Epithelial cell of proximal tubule (primary cell): ENCODE data around the gene SLC16A1. TPM values are rescaled to one million over a fixed set of nuclear protein-coding genes. Genes with fewer than 3 reads are reported as not detected.
A peak's percentile ranks its signal among the peaks of the same experiment; 100 is the strongest.

Experiments used
- DNase-seq: peaks from one replicate; pipeline ENCODE4 v3.0.0-alpha.2; 2011; ENCODE audit warnings: low read depth
- H3K4me3 ChIP-seq: 2 replicates; pipeline ENCODE4 v1.5.1; 2011; ENCODE audit warnings: low read depth, mild to moderate bottlenecking, low read length
- total RNA-seq: library from RNA; depleted of rRNA; stranded (reverse); fragments of >200 nt; gene quantifications from 2 replicates; pipeline ENCODE4 v1.2.3, GENCODE V29; 2015
- TF ChIP-seq, protein P1 (sequence below): conservative IDR thresholded peaks from 2 replicates; pipeline ENCODE4 v1.5.1; 2012; ENCODE audit warnings: low read depth, mild to moderate bottlenecking, low read length

The SLC16A1 gene
- total RNA-seq, 1 donor from 2014 or later = 61.4 TPM

DNA sequence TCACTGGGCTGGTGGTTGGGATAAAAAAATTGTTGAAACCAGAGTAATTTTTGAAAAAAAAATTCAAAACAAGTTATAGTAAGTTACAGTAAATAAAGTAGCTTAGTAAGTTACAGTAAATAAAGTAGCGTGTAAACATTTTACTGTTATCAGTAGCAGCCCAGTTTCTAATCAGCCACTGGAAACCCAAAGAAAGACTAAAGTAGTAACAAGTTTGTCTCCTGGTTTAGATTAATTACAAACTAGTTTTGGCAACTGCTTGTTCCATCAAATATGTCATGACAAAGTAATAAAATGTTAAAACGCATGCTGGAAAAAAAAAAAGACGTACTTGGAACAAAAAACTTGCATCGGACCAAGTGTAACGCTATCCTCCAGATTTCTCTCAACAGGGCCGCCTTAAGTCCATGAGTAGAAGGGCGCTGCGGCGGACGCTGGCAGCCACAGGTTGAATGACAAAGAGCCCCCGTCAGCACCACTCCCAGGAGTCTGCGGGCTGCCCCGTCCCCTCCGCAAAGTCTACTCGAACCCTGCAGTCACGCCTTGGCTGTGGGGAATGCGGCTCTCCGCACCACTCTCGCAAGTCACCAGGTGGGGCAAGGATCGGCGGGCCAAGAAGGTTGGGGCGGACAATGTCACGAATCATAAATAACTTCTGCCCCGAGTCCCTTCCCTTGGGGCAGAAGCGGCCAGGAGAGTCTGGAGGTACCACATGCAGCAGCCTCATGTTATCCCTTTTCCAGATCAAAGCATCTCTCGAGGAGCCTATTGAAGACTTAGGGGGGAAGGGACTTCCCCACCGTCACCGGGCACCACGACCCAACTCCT lies 837 bp downstream of the SLC16A1 start:
- no peak for DNase-seq
- peak overlapping the region; percentile 78 for H3K4me3 ChIP-seq
- TF ChIP-seq, protein P1, sequence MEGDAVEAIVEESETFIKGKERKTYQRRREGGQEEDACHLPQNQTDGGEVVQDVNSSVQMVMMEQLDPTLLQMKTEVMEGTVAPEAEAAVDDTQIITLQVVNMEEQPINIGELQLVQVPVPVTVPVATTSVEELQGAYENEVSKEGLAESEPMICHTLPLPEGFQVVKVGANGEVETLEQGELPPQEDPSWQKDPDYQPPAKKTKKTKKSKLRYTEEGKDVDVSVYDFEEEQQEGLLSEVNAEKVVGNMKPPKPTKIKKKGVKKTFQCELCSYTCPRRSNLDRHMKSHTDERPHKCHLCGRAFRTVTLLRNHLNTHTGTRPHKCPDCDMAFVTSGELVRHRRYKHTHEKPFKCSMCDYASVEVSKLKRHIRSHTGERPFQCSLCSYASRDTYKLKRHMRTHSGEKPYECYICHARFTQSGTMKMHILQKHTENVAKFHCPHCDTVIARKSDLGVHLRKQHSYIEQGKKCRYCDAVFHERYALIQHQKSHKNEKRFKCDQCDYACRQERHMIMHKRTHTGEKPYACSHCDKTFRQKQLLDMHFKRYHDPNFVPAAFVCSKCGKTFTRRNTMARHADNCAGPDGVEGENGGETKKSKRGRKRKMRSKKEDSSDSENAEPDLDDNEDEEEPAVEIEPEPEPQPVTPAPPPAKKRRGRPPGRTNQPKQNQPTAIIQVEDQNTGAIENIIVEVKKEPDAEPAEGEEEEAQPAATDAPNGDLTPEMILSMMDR = peak; percentile 14

DNA sequence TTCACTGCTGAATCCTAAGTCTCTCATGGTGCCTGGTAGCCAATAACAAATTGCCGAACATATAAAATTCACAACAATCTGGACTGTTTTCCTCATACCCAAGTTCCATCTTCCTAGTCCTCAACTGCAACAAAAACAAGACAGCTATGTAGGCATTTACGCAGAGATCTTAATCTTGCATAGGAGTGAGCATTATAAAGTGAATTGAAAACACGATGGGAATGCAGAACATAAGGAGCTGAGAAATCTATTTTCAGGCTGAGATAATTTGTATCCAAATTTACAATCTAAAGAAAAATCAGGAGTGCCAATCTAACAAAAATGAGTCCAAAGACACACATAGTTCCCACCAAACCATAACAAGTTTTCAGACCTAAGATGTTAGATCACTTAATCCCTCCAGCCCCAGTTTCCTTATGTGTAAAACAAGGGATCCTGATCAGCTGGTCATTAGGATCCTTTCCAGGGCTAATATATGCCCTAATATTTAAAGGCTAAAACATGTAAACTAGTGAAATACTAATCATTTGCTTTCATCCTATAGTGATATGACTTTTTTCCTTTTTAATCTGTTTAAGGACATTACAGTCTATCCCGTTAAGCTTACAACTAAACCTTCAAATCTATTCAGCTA lies 1.9 kb downstream of the SLC16A1 start:
- peak overlapping the region; percentile 78 for H3K4me3 ChIP-seq
- TF ChIP-seq, protein P1 = no peak
- no peak for DNase-seq

DNA sequence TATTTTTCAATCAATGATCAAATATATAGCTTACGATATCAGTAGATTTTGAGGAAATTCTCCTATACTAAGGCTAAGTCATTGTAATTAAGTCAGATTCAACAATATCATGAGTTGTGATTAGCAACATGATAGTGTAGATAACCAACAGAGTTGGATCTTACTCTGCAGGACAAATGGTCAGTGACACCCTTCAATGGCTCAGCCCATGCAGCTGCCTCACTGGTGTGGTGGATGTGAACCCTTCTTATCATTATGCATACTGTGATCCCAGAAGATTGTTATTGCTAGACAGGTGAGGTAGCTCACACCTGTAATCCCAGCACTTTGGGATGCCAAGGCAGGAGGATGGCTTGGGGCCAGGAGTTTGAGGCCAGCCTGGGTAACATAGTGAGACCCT lies 5.6 kb downstream of the SLC16A1 start:
- DNase-seq = no peak
- no peak overlapping the region for H3K4me3 ChIP-seq
- TF ChIP-seq, protein P1 = no peak

DNA sequence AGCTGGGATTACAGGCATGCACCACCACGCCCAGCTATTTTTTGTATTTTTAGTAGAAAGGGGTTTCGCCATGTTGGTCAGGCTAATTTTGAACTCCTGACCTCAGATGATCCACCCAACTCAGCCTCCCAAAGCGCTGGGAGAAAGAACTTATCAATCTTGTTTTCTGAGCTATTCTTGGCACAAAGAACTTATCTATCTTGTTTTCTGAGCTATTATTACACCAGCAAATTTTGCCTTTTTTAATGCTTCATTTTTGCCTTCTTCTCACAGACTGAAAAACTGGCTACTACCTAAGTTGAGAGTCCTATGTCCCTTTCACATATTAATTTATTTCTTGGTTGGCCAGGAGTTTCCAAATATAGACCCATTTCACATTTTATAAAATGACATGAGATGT lies 9.3 kb downstream of the SLC16A1 start:
- no peak overlapping the region for H3K4me3 ChIP-seq
- DNase-seq = no peak
- TF ChIP-seq, protein P1 = no peak

DNA sequence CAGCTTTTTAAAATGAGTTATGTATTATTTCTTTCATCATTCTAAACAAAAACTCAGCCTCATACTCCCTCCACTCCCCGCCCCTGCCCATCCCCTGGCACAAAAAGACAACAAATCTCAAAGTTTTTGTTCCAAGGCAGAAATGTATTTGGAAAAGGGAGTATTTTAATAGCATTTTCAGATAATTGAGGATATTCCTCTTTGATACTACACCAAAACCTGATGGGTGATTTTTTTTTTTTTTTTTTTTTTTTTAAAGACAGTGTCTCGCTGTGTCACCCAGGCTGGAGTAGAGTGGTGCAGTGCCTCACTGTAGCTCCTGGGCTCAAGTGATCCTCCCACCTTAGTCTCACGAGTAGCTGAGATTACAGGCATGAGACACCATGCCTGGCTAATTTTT lies 16.2 kb downstream of the SLC16A1 start:
- H3K4me3 ChIP-seq = no peak overlapping the region
- TF ChIP-seq, protein P1 = no peak
- no peak for DNase-seq

DNA sequence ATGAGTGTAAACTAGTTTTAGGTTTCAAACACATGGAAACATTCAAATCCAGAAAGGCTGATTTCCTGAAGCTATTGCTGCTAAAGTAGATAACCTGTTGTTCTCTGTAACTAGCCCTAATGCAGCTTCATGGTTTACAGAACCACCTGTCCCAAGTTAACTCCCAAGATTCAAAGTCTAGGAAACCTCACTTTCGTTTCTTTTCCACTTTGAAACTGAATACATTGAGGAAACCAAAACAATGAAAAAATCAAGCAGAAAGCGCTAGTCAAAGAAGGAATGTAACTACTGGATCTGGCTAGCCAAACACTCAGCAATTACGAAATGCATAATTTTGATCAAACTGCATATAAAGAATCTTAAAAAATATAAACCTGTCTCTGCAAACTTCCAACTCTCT lies 17.8 kb downstream of the SLC16A1 start:
- DNase-seq = no peak
- no peak overlapping the region for H3K4me3 ChIP-seq
- TF ChIP-seq, protein P1 = no peak
